ENCODE measurements around the gene SPON1. TPM values are rescaled to one million over a fixed set of nuclear protein-coding genes. Genes with fewer than 3 reads are reported as not detected.
A peak's percentile ranks its signal among the peaks of the same experiment; 100 is the strongest.

Gene SPON1
- total RNA-seq, 1 experiment from 2014 or later = 46.9 TPM

GRCh38 chr11:13964771-13965074 is 2.2 kb downstream of the SPON1 start:
- Histone ChIP-seq H3K27me3 (replicated peaks; ENCODE audit: control insufficient read depth, insufficient read depth, low read length) (no peaks in the 10 kb centered on the region), H3K4me1 (peaks cover 35% of the 10 kb centered on the region), H3K36me3 (ENCODE audit: control insufficient read depth, insufficient read depth, low read length) (no peaks in the 10 kb centered on the region; the same call in 1 of the 2 replicates), H3K9me3 (no peaks in the 10 kb centered on the region), H3K4me3 (ENCODE audit: low read depth, low read length) (no peak overlapping the region)
- Mint-ChIP-seq H3K27ac (ENCODE audit: unreplicated experiment) (peak overlapping the region; percentile 60), H3K36me3 (ENCODE audit: insufficient read depth, unreplicated experiment) (no peaks in the 10 kb centered on the region), H3K27me3 (ENCODE audit: insufficient read depth, unreplicated experiment) (peaks cover 5% of the 10 kb centered on the region), H3K4me1 (ENCODE audit: low read depth, unreplicated experiment) (peaks cover 29% of the 10 kb centered on the region), H3K9me3 (ENCODE audit: unreplicated experiment) (no peaks in the 10 kb centered on the region), H3K4me3 (ENCODE audit: unreplicated experiment) (peak overlapping the region; percentile 52)
- ChIA-PET CTCF (interaction anchor here (0.5 to 1.9 kb wide), 10 partner anchors 9 to 598 kb away, joined by 3 to 15 read pairs (median 4); no protein-coding TSS in a partner anchor), POLR2A (no interaction called here)
- intact Hi-C loops (cut with micrococcal nuclease; ENCODE audit: unreplicated experiment) = loop anchor here (1.0 to 2.0 kb wide), 5 partner anchors 28 to 284 kb away; no protein-coding TSS in a partner anchor
- BruUV-seq (replicated peaks) = no TSS peak
- no peak for DNase-seq
- TF ChIP-seq, protein P1, sequence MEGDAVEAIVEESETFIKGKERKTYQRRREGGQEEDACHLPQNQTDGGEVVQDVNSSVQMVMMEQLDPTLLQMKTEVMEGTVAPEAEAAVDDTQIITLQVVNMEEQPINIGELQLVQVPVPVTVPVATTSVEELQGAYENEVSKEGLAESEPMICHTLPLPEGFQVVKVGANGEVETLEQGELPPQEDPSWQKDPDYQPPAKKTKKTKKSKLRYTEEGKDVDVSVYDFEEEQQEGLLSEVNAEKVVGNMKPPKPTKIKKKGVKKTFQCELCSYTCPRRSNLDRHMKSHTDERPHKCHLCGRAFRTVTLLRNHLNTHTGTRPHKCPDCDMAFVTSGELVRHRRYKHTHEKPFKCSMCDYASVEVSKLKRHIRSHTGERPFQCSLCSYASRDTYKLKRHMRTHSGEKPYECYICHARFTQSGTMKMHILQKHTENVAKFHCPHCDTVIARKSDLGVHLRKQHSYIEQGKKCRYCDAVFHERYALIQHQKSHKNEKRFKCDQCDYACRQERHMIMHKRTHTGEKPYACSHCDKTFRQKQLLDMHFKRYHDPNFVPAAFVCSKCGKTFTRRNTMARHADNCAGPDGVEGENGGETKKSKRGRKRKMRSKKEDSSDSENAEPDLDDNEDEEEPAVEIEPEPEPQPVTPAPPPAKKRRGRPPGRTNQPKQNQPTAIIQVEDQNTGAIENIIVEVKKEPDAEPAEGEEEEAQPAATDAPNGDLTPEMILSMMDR (IDR thresholded peaks at IDR 0.05; ENCODE audit: insufficient read depth in 1 of 2, low read depth in 1 of 2, low read length in 1 of 2, severe bottlenecking in 1 of 2, unreplicated experiment in 1 of 2) = no peak

- peak overlapping the region; percentile 52 for H3K4me3 Mint-ChIP-seq (ENCODE audit: unreplicated experiment)
- peaks cover 5% of the 10 kb centered on the region for H3K27me3 Mint-ChIP-seq (ENCODE audit: insufficient read depth, unreplicated experiment)
- ChIA-PET CTCF (interaction anchor here (0.5 to 1.9 kb wide), 9 partner anchors 10 to 598 kb away, joined by 3 to 15 read pairs (median 4); no protein-coding TSS in a partner anchor), POLR2A (no interaction called here)
- peak overlapping the region; percentile 2; the same call in 1 of the 2 replicates for H3K4me3 ChIP-seq (ENCODE audit: low read depth, low read length)
- H3K9me3 Mint-ChIP-seq (ENCODE audit: unreplicated experiment) = no peaks in the 10 kb centered on the region
- no TSS peak for BruUV-seq (replicated peaks)
- H3K36me3 ChIP-seq (ENCODE audit: control insufficient read depth, insufficient read depth, low read length) = no peaks in the 10 kb centered on the region
- no peaks in the 10 kb centered on the region for H3K27me3 ChIP-seq (replicated peaks; ENCODE audit: control insufficient read depth, insufficient read depth, low read length)
- H3K4me1 Mint-ChIP-seq (ENCODE audit: low read depth, unreplicated experiment) = peaks cover 30% of the 10 kb centered on the region
- TF ChIP-seq, protein P1 (IDR thresholded peaks at IDR 0.05; ENCODE audit: insufficient read depth in 1 of 2, low read depth in 1 of 2, low read length in 1 of 2, severe bottlenecking in 1 of 2, unreplicated experiment in 1 of 2) = peak; percentile 49 to 67
- H3K27ac Mint-ChIP-seq (ENCODE audit: unreplicated experiment) = peak overlapping the region; percentile 60
- H3K36me3 Mint-ChIP-seq (ENCODE audit: insufficient read depth, unreplicated experiment) = no peaks in the 10 kb centered on the region
- peaks cover 35% of the 10 kb centered on the region for H3K4me1 ChIP-seq
- DNase-seq = peak; percentile 86 to 91
- intact Hi-C loops (cut with micrococcal nuclease; ENCODE audit: unreplicated experiment) = loop anchor here (1.0 to 2.0 kb wide), 5 partner anchors 27 to 283 kb away; no protein-coding TSS in a partner anchor
- H3K9me3 ChIP-seq = no peaks in the 10 kb centered on the region
Measured at GRCh38 chr11:13965337-13965736, 2.8 kb downstream of the SPON1 start.

DNA sequence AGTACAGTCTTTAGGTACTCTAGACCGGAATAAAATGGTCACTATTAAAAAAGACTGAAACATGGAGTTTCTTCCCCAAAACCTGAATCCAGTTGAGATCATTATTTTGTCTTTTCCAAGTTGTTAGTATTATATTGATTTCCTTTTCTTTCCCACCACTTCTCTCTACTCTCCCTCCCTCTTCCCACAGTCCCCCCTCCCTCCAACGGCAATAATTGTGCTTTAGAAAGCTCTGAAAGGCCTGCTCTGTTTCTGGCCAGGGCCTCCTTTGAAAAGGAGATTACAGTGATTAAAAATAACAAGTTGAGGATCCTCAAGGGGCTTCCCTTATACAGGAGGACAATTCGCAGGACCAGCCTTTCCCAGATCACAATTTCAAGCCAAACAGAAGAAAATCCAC is 3.5 kb downstream of the SPON1 start:
- CTCF ChIA-PET = interaction anchor here (1.0 to 1.6 kb wide), 3 partner anchors 11 to 292 kb away, joined by 3 to 7 read pairs (median 5); no protein-coding TSS in a partner anchor

More for the DNA sequence above, 3.5 kb downstream of the SPON1 start:
- no peaks in the 10 kb centered on the region for H3K9me3 ChIP-seq
- H3K27me3 ChIP-seq (replicated peaks; ENCODE audit: control insufficient read depth, insufficient read depth, low read length) = no peaks in the 10 kb centered on the region
- no peaks in the 10 kb centered on the region for H3K36me3 ChIP-seq (ENCODE audit: control insufficient read depth, insufficient read depth, low read length)
- Mint-ChIP-seq H3K36me3 (ENCODE audit: insufficient read depth, unreplicated experiment) (no peaks in the 10 kb centered on the region), H3K4me1 (ENCODE audit: low read depth, unreplicated experiment) (peaks cover 37% of the 10 kb centered on the region), H3K27me3 (ENCODE audit: insufficient read depth, unreplicated experiment) (peaks cover 2% of the 10 kb centered on the region), H3K27ac (ENCODE audit: unreplicated experiment) (peak overlapping the region; percentile 60), H3K9me3 (ENCODE audit: unreplicated experiment) (no peaks in the 10 kb centered on the region), H3K4me3 (ENCODE audit: unreplicated experiment) (peak overlapping the region; percentile 52)
- intact Hi-C loops (cut with micrococcal nuclease; ENCODE audit: unreplicated experiment) = no loop called here
- DNase-seq = no peak
- TF ChIP-seq, protein P1 (IDR thresholded peaks at IDR 0.05; ENCODE audit: insufficient read depth in 1 of 2, low read depth in 1 of 2, low read length in 1 of 2, severe bottlenecking in 1 of 2, unreplicated experiment in 1 of 2) = no peak
- POLR2A ChIA-PET = no interaction called here
- no TSS peak for BruUV-seq (replicated peaks)
- peaks cover 41% of the 10 kb centered on the region for H3K4me1 ChIP-seq
- H3K4me3 ChIP-seq (ENCODE audit: low read depth, low read length) = no peak overlapping the region
